SH-SY5Y (cell line): ENCODE data around the gene HEXD.

Experiments
- GATA2 ChIP-seq: IDR thresholded peaks from 2 replicates; pipeline ENCODE4 v1.6.1; 2011; ENCODE audit warnings: mild to moderate bottlenecking, low read depth, low read length
- GATA3 ChIP-seq: IDR thresholded peaks from 2 replicates; pipeline ENCODE4 v1.6.1; 2011; ENCODE audit warnings: low read depth, mild to moderate bottlenecking, low read length, moderate library complexity

DNA sequence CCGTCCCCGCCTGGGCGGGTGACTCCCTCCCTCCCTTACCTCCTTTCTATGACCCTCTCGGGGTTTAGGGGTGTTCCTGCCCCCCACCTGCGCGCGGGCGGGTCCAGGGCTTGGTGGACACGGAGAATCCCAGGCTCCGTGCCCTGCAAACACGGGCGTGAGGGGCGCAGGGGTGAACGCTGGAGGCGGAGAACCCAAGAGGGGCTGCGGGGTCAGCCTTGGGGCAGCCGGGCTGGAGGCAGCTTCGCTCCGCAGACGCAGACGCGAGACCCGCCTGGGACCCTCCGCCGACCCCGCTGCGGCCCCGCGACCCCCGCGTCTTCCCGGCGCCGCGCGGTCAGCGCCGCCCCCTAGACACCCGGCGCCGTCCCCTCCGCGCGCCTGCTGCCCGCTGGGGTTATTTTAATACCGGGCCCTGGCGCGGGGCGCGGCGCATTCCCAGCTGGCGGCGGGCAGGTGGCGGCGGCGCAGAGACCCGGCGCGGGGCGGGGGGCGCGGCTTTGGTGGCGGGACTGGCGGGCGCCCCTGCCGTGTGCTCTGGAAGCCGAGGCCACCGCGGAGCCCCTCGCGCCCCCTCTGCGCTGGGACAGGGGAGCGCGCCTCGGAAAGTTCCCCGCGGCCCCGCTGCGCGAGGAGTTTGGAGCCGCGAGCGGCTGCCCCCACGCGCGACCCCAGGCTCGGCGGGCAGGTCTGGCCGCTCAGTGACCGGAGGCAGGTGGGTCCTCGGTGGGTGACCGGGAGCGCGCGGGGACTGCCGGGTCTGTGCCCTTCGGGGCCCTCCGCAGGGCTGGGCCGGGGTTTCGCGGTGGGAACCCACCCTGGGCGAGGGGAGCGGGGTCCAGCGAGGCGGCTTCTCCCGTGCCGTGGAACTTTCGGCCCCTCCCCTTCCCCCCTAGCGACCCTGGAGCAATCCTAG is 46.6 kb upstream of the HEXD start, which contains the start of gene UTS2R:
- TF ChIP-seq GATA3: no peak
- TF ChIP-seq GATA2: no peak
